ENCODE measurements around the gene ZNF629.

The ZNF629 gene

DNA sequence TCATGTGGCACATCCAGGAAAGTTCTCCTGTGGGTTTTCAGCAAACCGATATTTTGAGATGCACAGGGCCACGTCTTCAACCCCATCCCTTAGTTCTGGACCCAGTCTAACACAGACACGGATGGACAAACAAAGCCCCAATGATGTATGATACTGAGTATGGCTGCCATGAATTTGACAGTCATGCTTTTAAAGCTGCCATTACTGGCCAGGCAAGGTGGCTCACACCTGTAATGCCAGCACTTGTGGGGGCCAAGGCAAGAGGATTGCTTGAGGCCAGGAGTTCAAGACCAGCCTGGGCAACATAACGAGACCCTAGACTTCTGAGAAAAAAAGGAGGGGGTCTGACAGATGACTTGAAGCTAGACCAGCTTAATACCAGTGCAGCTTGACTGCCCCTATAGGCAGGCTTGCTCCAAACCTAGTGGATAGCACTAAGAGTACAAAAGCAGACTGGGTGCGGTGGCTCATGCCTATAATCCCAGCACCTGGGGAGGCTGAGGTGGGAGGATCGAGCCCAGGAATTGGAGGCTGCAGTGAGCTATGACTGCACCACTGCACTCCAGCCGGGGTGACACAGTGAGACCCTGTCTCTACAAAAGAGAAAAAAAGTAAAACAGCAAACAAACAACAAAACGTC lies 10.8 kb upstream of the ZNF629 start:
- H3K4me3 ChIP-seq (replicated peaks; ENCODE audit: low read depth, low read length), result no peak overlapping the region
- TF ChIP-seq, protein P1, sequence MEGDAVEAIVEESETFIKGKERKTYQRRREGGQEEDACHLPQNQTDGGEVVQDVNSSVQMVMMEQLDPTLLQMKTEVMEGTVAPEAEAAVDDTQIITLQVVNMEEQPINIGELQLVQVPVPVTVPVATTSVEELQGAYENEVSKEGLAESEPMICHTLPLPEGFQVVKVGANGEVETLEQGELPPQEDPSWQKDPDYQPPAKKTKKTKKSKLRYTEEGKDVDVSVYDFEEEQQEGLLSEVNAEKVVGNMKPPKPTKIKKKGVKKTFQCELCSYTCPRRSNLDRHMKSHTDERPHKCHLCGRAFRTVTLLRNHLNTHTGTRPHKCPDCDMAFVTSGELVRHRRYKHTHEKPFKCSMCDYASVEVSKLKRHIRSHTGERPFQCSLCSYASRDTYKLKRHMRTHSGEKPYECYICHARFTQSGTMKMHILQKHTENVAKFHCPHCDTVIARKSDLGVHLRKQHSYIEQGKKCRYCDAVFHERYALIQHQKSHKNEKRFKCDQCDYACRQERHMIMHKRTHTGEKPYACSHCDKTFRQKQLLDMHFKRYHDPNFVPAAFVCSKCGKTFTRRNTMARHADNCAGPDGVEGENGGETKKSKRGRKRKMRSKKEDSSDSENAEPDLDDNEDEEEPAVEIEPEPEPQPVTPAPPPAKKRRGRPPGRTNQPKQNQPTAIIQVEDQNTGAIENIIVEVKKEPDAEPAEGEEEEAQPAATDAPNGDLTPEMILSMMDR (IDR thresholded peaks at IDR 0.05; ENCODE audit: low read depth, low read length, missing control alignments), result peak; percentile 6
- DNase-seq (ENCODE audit: extremely low read depth, low read depth), result no peak

DNA sequence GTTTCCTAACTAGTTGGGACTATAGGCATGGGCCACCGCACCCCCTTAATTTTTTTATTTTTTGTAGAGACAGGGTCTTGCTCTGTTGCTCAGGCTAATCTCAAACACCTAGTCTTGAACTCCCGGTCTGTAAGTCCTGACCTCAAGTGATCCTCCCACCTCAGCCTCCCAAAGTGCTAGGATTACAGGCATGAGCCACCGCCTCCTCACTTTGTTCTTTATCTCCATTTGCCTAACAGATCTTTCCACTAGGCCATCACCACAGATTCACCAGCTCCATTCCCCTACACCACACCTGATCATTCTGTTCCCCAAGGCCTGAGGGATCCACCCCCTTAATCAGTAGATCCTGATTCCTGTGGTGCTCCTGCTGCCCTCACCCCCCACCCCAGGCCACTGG lies 7.6 kb upstream of the ZNF629 start:
- no peak overlapping the region for H3K4me3 ChIP-seq (replicated peaks; ENCODE audit: low read depth, low read length)
- no peak for DNase-seq (ENCODE audit: extremely low read depth, low read depth)
- TF ChIP-seq, protein P1 (IDR thresholded peaks at IDR 0.05; ENCODE audit: low read depth, low read length, missing control alignments), result no peak

DNA sequence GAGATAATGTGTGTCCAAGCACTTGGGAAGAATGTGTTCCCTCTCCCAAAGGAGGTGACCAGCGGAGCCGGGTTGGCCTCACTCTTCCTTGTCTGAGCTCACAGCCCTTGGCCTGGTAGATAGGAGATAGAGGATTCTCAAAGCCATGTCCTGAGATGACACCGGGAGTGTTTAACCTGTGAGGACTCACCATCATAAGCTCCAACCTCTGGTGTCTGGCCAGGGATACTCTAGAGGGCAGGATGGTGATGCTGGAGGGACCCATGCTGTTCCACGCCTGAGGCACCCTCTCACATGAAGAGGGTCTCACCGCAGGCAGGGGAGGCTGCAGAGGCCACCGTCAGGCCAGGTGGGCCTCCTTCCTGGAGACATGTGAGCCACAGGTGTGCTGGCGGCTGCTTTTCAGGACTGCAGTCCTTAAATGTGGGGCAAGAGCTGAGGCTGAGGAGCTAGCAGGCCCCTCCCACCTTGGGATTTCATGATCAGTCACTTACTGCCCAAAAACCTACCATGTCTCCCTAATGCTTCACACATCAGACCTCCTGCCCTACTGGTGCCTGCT lies 6.6 kb upstream of the ZNF629 start:
- TF ChIP-seq, protein P1 (IDR thresholded peaks at IDR 0.05; ENCODE audit: low read depth, low read length, missing control alignments), result no peak
- H3K4me3 ChIP-seq (replicated peaks; ENCODE audit: low read depth, low read length), result no peak overlapping the region

DNA sequence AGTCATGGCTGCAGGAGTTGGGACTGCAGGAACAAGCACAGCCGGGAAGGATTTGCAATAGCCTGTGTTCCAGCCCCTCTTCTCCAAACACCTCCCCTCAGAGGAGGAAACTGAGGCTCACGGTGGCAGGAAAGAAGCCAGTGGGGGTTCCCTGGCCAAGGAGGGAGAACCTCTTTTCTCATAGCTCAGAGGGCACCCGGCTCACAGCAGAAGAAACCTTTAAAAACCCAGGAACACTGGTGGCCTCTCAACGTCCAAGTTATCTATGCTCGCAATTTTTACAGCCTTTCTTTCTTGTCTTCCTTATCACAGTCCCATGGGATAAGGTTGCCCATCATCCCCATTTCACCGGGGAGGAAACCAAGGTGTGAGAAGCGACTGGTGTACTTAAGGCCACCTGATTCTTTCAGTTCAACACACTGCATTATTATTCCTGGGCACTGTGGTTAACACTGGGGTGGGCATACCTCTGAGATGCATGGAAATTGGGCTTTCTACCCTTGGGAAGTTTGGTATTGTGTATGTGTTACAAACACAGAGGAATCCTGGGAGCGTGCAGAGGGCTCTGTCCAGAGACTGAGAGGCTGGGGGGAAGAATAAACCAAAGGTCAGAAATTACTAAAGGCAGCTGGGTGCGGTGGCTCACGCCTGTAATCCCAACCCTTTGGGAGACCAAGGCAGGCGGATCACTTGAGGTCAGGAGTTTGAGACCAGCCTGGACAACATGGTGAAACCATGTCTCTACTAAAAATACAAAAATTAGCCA lies 791 bp upstream of the ZNF629 start:
- TF ChIP-seq, protein P1 (IDR thresholded peaks at IDR 0.05; ENCODE audit: low read depth, low read length, missing control alignments), result no peak
- DNase-seq (ENCODE audit: extremely low read depth, low read depth), result no peak
- H3K4me3 ChIP-seq (replicated peaks; ENCODE audit: low read depth, low read length), result peak overlapping the region; percentile 86

More for the DNA sequence above, 6.6 kb upstream of the ZNF629 start:
- no peak for DNase-seq (ENCODE audit: extremely low read depth, low read depth)

DNA sequence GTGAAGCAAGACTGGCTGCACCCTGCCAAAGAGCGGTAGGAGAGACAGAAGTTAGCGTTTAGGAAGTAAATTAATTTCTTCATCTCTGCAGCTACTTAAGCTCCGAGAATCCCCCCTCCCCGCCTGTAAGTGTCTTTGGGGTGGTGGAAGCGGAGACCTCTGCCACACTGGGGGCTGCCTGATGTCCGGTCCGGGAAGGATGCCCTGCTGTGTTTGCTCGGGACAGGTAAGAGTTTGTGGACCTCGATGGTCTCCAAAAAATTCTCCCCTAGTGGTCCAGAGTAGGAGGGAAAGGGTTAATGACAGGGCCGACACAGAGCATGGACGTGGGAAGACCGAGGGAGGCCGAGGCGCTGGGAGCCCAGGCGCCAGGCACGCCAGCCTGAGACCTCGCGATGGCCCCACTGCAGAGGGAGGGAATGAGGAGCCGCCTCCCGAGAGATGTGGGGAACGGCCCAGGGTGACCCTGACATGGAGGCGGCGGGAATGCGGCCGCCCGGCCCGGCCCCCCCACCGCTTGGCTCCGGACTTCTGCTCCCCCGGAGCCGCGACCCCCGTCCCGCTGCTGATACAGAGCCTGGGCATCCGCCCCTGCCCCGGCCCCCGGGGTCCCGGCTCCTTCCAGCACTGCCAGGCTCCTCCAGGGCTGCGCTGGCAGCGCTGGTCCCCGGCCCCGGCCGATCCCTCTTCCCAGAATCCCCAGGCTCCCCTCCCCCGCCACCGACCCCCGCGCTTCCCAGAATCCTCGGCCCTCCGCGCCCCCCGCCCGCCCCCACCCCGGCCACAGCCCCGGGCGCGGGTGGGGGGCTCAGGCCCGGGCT lies 680 bp downstream of the ZNF629 start:
- peak overlapping the region; percentile 86 for H3K4me3 ChIP-seq (replicated peaks; ENCODE audit: low read depth, low read length)
- DNase-seq (ENCODE audit: extremely low read depth, low read depth), result no peak
- TF ChIP-seq, protein P1 (IDR thresholded peaks at IDR 0.05; ENCODE audit: low read depth, low read length, missing control alignments), result no peak
